ENCODE measurements around the gene BCAS4. TPM values are rescaled to one million over a fixed set of nuclear protein-coding genes. Genes with fewer than 3 reads are reported as not detected.

The BCAS4 gene
- total RNA-seq, 2 donors from 2014 or later = 6.7 to 15.0 TPM

DNA sequence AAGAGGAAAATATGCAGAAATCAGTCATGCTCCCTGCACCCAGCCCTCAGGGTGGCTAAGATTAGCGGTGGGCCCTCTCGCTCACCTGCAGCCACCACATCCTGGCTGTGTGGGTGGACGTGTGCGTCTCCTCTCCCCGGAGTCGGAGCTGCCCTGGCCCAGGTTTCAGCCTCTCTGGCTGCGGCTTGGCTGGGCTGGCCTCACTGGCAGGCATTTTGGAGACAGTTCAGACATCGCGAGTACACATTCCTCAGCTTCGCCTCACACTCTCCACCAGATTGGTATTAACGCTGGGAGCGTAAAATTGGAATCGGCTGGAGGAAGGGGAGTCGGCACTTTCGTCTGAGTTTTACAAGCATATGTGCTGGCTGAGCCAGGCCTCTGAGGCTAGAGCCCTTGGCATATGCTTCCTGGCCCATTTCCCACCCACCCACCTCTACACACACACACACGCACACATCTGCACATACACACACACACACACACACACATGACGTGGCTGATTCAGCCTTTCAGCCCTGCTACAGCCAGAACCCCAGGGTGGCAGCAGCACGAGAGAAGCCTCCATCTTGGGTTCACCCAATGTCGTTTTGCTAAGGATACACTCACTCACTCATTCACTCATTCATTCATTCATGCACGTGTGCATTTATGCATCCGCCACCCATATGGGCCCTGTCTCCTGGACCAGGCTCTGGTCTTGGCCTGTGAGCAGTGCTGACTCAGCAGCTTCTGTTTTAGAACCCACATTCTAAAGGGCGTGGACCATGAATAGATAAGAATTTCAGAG lies 42.9 kb downstream of the BCAS4 start:
- no peaks in the 10 kb centered on the region for H3K36me3 Mint-ChIP-seq
- peaks cover 0 to 6% of the 10 kb centered on the region in 2 donors for H3K4me1 Mint-ChIP-seq (ENCODE audit: low read depth in 2 of 2)
- H3K4me3 Mint-ChIP-seq = no peak overlapping the region
- ATAC-seq (no peak), DNase-seq (ENCODE audit: low spot score) (no peak)
- no peaks in the 10 kb centered on the region for H3K27me3 Mint-ChIP-seq
- H3K27ac Mint-ChIP-seq = no peak overlapping the region
- H3K9me3 Mint-ChIP-seq = no peaks in the 10 kb centered on the region

DNA sequence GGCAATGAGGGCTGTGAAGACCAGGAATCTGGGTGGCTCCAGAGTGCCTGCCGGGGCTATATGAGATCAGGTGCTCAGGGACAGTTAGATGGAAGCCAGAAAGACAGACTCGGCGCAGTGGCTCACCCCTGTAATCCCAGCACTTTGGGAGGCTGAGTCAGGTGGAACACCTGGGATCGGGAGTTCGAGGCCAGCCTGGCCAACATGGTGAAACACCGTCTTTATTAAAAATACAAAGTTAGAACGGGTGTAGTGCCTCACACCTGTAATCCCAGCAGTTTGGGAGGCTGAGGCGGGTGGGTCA lies 43.4 kb downstream of the BCAS4 start:
- H3K27me3 Mint-ChIP-seq = no peaks in the 10 kb centered on the region
- H3K9me3 Mint-ChIP-seq = no peaks in the 10 kb centered on the region
- H3K4me1 Mint-ChIP-seq (ENCODE audit: low read depth in 2 of 2) = peaks cover 0 to 6% of the 10 kb centered on the region in 2 donors
- no peak overlapping the region for H3K4me3 Mint-ChIP-seq
- DNase-seq (ENCODE audit: low spot score) (no peak), ATAC-seq (no peak)
- H3K36me3 Mint-ChIP-seq = no peaks in the 10 kb centered on the region
- H3K27ac Mint-ChIP-seq = no peak overlapping the region

DNA sequence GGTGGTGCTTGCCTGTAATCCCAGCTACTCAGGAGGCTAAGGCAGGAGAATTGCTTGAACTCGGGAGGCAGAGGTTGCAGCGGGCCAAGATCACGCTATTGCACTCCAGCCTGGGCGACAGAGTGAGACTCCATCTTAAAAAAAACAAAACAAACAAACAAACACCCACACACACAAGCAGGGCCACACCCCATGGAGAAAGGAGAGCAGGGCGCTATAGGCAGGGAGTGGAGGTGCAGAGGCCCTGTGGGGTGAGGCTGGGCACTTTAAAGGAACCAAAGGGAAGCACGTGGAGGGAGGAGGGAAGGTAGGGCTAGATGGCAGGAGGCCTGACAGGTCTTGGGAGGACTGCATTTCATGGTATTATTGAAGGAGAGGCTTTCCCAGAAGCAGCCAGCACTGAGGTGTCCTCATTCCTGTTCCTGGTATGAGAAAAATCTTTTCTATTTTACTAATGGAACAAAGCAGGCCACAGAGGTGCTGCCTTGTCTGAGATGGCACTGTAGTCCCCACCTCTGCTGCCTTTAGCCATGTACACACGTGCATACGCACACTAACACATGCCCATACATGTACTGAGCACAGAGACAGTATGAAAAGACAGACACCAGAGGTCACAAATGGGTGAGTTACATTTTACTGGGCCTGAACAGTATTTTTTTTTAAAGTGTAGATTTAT lies 44.0 kb downstream of the BCAS4 start:
- no peaks in the 10 kb centered on the region for H3K36me3 Mint-ChIP-seq
- H3K4me1 Mint-ChIP-seq (ENCODE audit: low read depth in 2 of 2) = peaks cover 0 to 6% of the 10 kb centered on the region in 2 donors
- H3K4me3 Mint-ChIP-seq = no peak overlapping the region
- no peak overlapping the region for H3K27ac Mint-ChIP-seq
- DNase-seq (ENCODE audit: low spot score) = no peak
- peak in 1 of 2 donors; percentile 63 for ATAC-seq
- no peaks in the 10 kb centered on the region for H3K9me3 Mint-ChIP-seq
- H3K27me3 Mint-ChIP-seq = no peaks in the 10 kb centered on the region

DNA sequence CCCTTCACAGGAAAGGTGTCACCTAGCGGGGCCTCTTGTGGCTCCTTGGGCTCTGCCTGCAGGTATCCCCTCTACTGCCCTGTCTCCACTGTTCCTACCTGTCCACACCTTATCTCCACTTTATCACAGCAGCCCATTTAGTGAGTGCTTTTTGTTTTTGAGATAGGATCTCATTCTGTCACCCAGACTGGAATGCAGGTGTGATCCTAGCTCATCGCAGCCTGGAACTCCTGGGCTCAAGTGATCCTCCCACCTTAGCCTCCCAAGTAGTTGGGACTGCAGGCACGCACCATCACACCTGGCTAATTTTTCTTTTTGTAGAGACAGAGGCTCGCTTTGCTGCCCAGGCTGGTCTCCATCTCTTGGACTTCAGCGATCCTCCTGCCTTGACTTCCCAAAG lies 48.0 kb downstream of the BCAS4 start:
- H3K4me1 Mint-ChIP-seq (ENCODE audit: low read depth in 2 of 2) = peaks cover 0 to 11% of the 10 kb centered on the region in 2 donors
- DNase-seq (ENCODE audit: low spot score) = no peak
- ATAC-seq = no peak
- H3K27ac Mint-ChIP-seq = no peak overlapping the region
- H3K27me3 Mint-ChIP-seq = no peaks in the 10 kb centered on the region
- H3K36me3 Mint-ChIP-seq = no peaks in the 10 kb centered on the region
- H3K4me3 Mint-ChIP-seq = no peak overlapping the region
- no peaks in the 10 kb centered on the region for H3K9me3 Mint-ChIP-seq

DNA sequence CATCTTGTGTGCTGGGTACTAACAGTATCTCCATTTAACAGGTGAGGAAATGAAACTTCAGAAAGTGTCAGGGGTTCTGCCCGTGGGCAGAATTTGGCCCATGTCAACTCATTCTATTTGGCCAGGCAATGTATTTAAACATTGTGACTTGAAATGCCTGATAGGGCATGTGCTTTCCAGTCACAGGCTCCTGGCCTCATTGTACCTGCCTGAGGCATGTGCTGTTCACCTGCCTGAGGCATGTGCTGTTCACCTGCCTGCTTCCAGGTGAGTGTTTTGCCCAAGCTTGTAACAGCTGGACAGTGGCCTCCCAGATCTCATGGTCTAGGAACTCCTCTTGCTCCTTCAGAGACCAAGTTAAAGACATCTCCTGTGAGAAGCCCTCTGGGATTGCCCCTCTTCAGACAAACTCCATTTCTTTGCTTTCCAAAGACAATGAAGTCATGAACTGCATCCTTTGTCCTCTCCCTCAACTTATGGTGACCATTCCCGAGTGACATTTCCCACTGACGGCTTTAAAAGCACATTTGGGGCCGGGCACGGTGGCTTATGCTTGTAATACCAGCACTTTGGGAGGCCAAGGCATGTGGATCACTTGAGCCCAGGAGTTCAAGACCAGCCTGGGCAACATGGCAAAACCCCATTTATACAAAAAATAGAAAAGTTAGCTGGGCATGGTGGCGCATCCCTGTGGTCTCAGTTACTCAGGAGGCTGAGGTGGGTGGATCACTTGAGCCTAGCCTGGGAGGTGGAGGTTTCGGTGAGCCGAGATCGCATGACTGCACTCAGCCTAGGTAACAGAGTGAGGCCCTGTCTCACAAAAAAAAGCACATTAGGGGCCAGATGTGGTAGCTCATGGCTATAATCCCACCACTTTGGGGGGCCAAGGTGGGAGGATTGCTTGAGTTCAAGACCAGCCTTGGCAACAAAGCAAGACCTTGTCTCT lies 48.7 kb downstream of the BCAS4 start:
- H3K27ac Mint-ChIP-seq = no peak overlapping the region
- DNase-seq (ENCODE audit: low spot score) = no peak
- ATAC-seq = no peak
- H3K4me1 Mint-ChIP-seq (ENCODE audit: low read depth in 2 of 2) = peaks cover 0 to 10% of the 10 kb centered on the region in 2 donors
- no peaks in the 10 kb centered on the region for H3K27me3 Mint-ChIP-seq
- no peak overlapping the region for H3K4me3 Mint-ChIP-seq
- no peaks in the 10 kb centered on the region for H3K36me3 Mint-ChIP-seq
- H3K9me3 Mint-ChIP-seq = no peaks in the 10 kb centered on the region

DNA sequence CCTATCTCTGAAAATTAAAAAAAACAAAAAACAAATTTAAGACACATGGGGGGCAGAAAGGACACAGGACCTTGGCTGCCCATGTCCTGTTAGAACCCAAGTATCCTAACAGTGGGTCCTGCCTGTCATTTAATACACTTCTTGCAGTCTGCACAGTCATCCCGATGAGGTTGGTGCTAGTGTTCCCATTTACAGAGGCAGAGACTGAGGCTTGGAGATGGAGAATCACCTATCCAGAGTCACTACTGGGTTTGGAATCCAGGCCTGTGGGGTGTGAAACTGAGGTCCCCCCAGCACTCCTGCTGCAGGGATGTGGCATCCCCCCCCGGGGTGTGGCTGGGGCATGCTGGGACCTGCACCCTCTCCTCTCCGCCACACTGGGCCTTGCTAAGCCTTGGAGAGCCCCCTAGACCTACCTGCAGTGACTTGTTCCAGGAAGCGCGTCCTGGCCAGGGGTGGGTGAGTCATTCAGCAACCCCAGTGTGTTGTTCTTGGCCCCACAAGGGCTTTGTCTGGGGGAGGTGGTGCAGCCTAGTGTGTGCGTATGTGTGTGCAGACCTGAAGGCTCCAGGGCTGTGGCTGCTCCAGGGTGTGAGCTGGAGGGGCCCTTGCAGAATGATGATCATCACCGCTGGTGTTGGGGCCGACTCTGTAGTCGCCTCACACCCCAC lies 49.7 kb downstream of the BCAS4 start:
- peaks cover 2 to 6% of the 10 kb centered on the region in 2 donors for H3K4me1 Mint-ChIP-seq (ENCODE audit: low read depth in 2 of 2)
- peak overlapping the region; percentile 23 for H3K4me3 Mint-ChIP-seq
- H3K36me3 Mint-ChIP-seq = no peaks in the 10 kb centered on the region
- no peak overlapping the region for H3K27ac Mint-ChIP-seq
- ATAC-seq (peak; percentile 67 to 97), DNase-seq (ENCODE audit: low spot score) (no peak)
- no peaks in the 10 kb centered on the region for H3K9me3 Mint-ChIP-seq
- H3K27me3 Mint-ChIP-seq = no peaks in the 10 kb centered on the region

DNA sequence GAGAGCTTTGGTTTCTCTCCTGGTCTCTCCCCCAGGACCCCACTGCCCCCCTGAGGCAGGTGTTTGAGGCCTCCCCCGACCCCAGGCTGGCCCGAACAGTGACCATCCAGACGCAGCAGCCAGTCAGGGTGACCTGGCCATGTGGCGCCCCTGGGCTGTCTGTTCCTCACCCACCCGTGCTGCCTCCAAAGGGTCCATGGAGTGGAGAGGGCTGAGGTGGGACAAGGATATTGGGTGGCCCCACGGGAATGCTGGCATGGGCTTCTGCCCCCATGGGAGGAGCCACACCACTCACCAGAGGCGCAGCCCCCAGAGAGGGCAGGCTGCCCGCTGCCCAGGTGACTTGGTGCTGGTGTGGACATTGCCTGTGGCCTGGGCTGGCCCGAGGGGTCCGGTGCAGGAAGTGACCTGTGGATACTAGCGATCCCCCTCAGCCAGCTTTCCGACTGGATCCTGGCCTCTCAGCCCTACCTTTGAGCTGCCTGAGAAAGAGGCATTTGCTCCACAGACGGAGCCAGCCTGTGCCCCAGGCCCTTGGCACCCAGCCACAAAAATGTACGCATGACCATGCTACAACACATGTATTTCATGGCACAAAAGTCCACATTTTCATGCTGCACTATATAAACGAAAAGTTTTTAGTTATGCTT lies 50.8 kb downstream of the BCAS4 start:
- DNase-seq (ENCODE audit: low spot score) (no peak), ATAC-seq (no peak)
- no peaks in the 10 kb centered on the region for H3K27me3 Mint-ChIP-seq
- no peak overlapping the region for H3K4me3 Mint-ChIP-seq
- no peaks in the 10 kb centered on the region for H3K9me3 Mint-ChIP-seq
- H3K36me3 Mint-ChIP-seq = no peaks in the 10 kb centered on the region
- H3K4me1 Mint-ChIP-seq (ENCODE audit: low read depth in 2 of 2) = peaks cover 2 to 6% of the 10 kb centered on the region in 2 donors
- H3K27ac Mint-ChIP-seq = no peak overlapping the region

DNA sequence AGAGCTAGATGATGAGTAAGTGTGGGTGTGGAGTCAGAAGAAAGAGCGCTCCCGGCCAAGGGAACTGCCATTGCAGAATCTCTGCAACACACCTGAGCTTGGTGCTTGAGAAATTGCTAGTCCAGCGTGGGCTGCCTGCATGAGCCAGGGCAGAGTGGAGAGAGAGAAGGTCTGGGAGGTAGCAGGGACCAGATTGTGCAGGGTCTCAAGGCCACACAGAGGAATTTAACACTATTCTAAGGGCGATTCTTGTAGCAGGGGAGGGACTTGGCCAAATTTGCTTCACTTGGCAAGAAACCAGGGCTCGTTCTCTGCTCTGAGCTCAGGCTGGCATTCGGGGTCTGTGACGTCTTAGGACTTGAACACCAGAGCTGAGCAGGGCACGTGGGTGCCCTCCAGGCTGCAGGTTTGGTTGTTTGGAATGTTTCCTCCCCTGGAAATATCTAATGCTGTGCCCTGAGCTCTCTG lies 53.5 kb downstream of the BCAS4 start:
- no peaks in the 10 kb centered on the region for H3K9me3 Mint-ChIP-seq
- no peak for DNase-seq (ENCODE audit: low spot score)
- H3K27me3 Mint-ChIP-seq = no peaks in the 10 kb centered on the region
- no peaks in the 10 kb centered on the region for H3K36me3 Mint-ChIP-seq
- no peak overlapping the region for H3K4me3 Mint-ChIP-seq
- no peak overlapping the region for H3K27ac Mint-ChIP-seq
- peaks cover 4 to 6% of the 10 kb centered on the region in 2 donors for H3K4me1 Mint-ChIP-seq (ENCODE audit: low read depth in 2 of 2)
- ATAC-seq = no peak

DNA sequence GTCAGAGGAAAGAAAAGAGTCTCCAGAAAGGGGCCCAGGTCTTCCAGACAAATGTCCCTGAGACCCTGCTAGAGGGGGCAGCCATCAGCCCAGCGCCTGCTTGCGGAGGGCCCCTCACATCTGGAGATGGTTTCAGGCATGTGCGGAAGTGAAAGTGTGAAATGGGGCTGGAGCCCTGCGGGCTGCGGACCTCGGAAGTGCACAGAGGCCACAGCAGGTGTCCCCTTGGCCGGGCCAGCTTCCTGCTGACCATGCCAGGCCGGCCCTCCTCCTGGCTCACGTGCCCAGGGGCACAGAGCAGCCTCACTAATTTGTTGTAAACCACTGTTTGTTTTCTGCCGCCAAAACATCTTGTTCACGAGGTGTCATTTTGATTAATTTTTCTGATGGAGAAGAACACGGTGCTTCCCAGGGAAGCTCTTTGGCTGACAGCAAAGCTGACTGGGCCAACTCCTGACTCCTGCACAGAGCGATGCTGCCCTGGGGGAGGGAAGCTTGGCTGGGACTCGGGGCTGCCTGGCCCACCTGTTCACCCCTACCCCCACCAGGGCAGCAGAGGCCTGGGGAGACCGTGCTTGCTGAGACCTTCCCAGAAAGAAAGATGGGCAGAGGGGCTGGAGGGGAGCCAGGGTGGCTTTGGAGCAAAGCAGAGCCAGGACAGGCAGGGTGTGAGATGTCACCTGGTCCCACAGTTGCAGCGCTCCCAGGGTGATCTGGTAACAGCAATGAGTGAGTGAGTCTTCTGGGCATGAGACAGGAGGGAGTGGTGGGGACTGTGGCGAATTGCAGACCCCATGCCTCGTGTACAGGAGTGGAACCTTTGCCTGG lies 54.2 kb downstream of the BCAS4 start:
- Mint-ChIP-seq H3K36me3 (no peaks in the 10 kb centered on the region), H3K9me3 (no peaks in the 10 kb centered on the region), H3K27ac (no peak overlapping the region), H3K4me3 (no peak overlapping the region), H3K4me1 (ENCODE audit: low read depth in 2 of 2) (peaks cover 4 to 6% of the 10 kb centered on the region in 2 donors), H3K27me3 (no peaks in the 10 kb centered on the region)
- ATAC-seq = no peak
- DNase-seq (ENCODE audit: low spot score) = no peak

DNA sequence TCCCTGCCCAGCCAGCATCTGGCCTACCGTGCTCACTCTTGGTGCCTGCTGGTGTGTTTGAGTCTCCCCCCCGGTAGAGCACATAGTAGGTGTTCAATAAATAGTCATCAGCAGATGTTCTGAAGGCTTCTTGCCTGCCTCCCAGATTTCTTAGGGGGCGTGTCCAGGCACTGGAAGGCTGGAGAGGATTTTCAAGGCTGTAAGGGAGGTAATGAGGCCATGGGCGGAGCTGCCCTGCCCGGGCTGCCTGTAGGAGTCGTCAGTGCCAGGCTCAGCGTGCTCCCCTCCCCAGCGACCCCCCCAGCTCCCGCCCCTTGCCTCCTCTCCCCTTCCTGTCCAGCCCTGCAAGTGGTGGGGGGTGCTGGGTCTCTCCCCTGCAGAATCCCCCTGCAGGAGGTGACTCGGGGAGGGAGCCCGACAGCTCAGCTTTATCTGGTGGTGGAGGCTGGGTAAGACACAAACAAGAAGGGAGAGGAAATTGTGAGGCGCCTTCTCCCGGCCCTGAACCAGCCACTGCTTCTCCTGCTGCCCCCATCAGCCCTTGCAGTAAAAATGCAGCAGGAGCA lies 55.9 kb downstream of the BCAS4 start:
- H3K4me1 Mint-ChIP-seq (ENCODE audit: low read depth in 2 of 2) = peaks cover 0 to 8% of the 10 kb centered on the region in 2 donors
- H3K9me3 Mint-ChIP-seq = no peaks in the 10 kb centered on the region
- no peak overlapping the region for H3K4me3 Mint-ChIP-seq
- H3K27me3 Mint-ChIP-seq = no peaks in the 10 kb centered on the region
- no peak for ATAC-seq
- no peak for DNase-seq (ENCODE audit: low spot score)
- no peak overlapping the region for H3K27ac Mint-ChIP-seq
- H3K36me3 Mint-ChIP-seq = no peaks in the 10 kb centered on the region

DNA sequence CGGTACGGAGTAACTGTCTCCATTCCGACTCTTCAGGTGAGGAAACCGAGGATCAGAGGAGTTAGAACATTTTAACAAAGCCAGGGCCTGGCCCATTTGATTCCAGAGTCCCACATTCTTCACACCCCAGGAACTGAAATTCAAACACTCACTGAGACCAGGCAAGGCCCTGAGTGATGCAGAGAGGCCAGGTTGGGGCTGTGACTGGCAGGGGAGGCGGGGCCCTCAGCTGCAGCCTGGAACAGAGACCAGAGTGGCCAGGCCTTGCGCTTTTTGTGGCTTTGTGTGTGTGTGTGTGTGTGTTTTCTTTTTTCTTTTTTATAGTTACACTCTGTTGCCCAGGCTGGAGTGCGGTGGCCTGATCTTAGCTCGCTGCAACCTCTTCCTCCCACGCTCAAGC lies 57.2 kb downstream of the BCAS4 start:
- Mint-ChIP-seq H3K4me1 (ENCODE audit: low read depth in 2 of 2) (peaks cover 0 to 8% of the 10 kb centered on the region in 2 donors), H3K36me3 (no peaks in the 10 kb centered on the region), H3K27me3 (no peaks in the 10 kb centered on the region), H3K9me3 (no peaks in the 10 kb centered on the region), H3K4me3 (no peak overlapping the region), H3K27ac (no peak overlapping the region)
- no peak for ATAC-seq
- no peak for DNase-seq (ENCODE audit: low spot score)

Measured in natural killer cell treated with Interleukin-12 subunit alpha and Interleukin-12 subunit beta and Interleukin-15 and Interleukin-18, amount 100 ng/mL, for 72 hours (primary cell).